Lung (tissue), 16 donors: ENCODE results near the gene C4orf51. TPM values are rescaled to one million over a fixed set of nuclear protein-coding genes. Genes with fewer than 3 reads are reported as not detected.

Experiments
- ATAC-seq: fragments of 200-7000 bp; cut with Tn5 transposase; one replicate; pipeline ENCODE4 v1.9.1; 2020; ENCODE audit warnings: moderate number of reproducible peaks; ENCODE audit not compliant: insufficient read depth, low FRiP score
- DNase-seq, 3 donors: peaks; one replicate each; pipeline ENCODE4 v3.0.0-alpha.2; 2013 to 2017
- H3K27ac ChIP-seq, 2 donors: one replicate each; pipeline ENCODE4 v1.5.1; 2013; ENCODE audit warnings: mild to moderate bottlenecking in 2 of 2, moderate library complexity in 2 of 2, control low read depth in 1 of 2, inconsistent platforms in 1 of 2, low read depth in 1 of 2, low read length in 1 of 2
- H3K27me3 ChIP-seq, 3 donors: one replicate each; pipeline ENCODE4 v1.5.1; 2013; ENCODE audit warnings: low read length in 2 of 3; ENCODE audit not compliant: control insufficient read depth in 3 of 3, insufficient read depth in 3 of 3
- H3K36me3 ChIP-seq, 4 donors: one replicate each; pipeline ENCODE4 v1.5.1; 2013; ENCODE audit warnings: low read length in 4 of 4, mild to moderate bottlenecking in 1 of 4, moderate library complexity in 1 of 4; ENCODE audit not compliant: control insufficient read depth in 4 of 4, insufficient read depth in 4 of 4
- H3K4me1 ChIP-seq, 5 donors: one replicate each; pipeline ENCODE4 v1.5.1; 2013; ENCODE audit warnings: low read length in 5 of 5, mild to moderate bottlenecking in 2 of 5, moderate library complexity in 1 of 5; ENCODE audit not compliant: control insufficient read depth in 5 of 5, insufficient read depth in 5 of 5
- H3K4me3 ChIP-seq: one replicate; pipeline ENCODE4 v1.5.1; 2013; ENCODE audit warnings: mild to moderate bottlenecking, control low read depth, moderate library complexity
- H3K9ac ChIP-seq, 2 donors: one replicate each; pipeline ENCODE4 v1.5.1; 2013; ENCODE audit warnings: low read length in 2 of 2, control low read depth in 1 of 2; ENCODE audit not compliant: insufficient read depth in 1 of 2
- H3K9me3 ChIP-seq, 4 donors: one replicate each; pipeline ENCODE4 v1.5.1; 2013; ENCODE audit warnings: low read length in 3 of 4, mild to moderate bottlenecking in 1 of 4, moderate library complexity in 1 of 4; ENCODE audit not compliant: control insufficient read depth in 4 of 4, insufficient read depth in 3 of 4
- WGBS, 2 donors: extraction: QIAGEN DNeasy Blood & Tissue Kit; methylation state at CpG; one replicate each; pipeline ENCODE4 v1.1.7; 2013; 5-methylcytosine and 5-hydroxymethylcytosine counted together
- long read RNA-seq, 5 donors: transcript quantifications; one replicate each; lab custom pipeline, GENCODE V29; 2026
- polyA plus RNA-seq, 2 donors: library from polyadenylated mRNA; stranded (reverse); fragments of 200-250 nt; gene quantifications; one replicate each; pipeline ENCODE4 v1.2.1, GENCODE V29; 2013
- total RNA-seq, 2 donors: library from RNA; depleted of rRNA in 1 of 2; stranded (reverse); fragments of >200 nt in 1 of 2; gene quantifications; one replicate each; pipeline ENCODE4 v1.2.1, GENCODE V29; 2014 to 2021
- TF ChIP-seq, protein P1 (sequence below): IDR thresholded peaks from 2 replicates; pipeline ENCODE4 v1.5.1; 2012; ENCODE audit warnings: mild to moderate bottlenecking; ENCODE audit errors: control extremely low read depth, extremely low read depth
- donor health status: control.
- donor health status: control.
- donor health status: Bipolar disorder and iron deficiency.
- donor health status: healthy.
- donor health status: DM: yes; HTN: yes; CAD: no.

Gene C4orf51
- not detected for total RNA-seq
- not detected for polyA plus RNA-seq
- long read RNA-seq, donor 1, partial matches to known transcripts: 33 of 33 reads
- long read RNA-seq, donor 1, other reads (novel, unspliced or antisense): 0 of 33 reads
- long read RNA-seq, donor 2, partial matches to known transcripts: 9 of 9 reads
- long read RNA-seq, donor 2, other reads (novel, unspliced or antisense): 0 of 9 reads
- long read RNA-seq, donor 3: 0 reads
- long read RNA-seq, donor 4: 0 reads
- long read RNA-seq, donor 5: 0 reads

DNA sequence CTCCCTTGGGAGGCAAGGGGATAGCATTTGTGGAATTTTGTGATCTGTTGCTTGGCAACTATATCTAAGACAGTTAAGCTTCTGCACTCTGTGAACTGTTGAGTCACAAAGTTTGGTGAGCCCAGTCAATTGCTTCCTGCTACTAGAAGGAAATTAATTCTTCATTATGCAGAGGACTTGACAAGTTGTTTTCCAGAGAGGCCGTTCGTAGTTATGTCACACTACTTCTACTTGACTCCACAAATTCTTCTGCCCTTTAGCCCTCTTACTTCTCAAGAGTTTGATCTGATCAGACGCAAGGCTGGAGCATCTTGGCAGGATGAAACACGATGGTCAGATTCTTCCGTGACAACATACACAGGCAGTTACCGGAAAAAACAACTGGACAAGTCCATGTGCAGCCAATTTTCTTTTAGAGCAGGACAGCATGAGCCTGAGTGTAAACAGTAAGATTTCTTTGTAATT is at the start of gene C4orf51:
TSS of gene C4orf51 (plus strand) at position 156 of the 465 bp plus-strand sequence. CDS start at position 214, 58 bp downstream.
- H3K27ac ChIP-seq: peak within 1 kb of the TSS; percentile 67 to 77
- H3K4me3 ChIP-seq: no peak within 1 kb of the TSS
- no peaks in the 10 kb centered on the region for H3K9me3 ChIP-seq
- no peaks in the 10 kb centered on the region for H3K36me3 ChIP-seq
- H3K9ac ChIP-seq: no peak within 1 kb of the TSS
- peaks cover 0 to 11% (median 3%) of the 10 kb centered on the region in 5 donors for H3K4me1 ChIP-seq
- peak; percentile 78 for ATAC-seq
- 28 to 52% methylated on average over 6 of the region's 6 CpGs for WGBS, 2 donors
- DNase-seq: peak in 2 of 3 donors; percentile 30 to 40
- TF ChIP-seq, protein P1, sequence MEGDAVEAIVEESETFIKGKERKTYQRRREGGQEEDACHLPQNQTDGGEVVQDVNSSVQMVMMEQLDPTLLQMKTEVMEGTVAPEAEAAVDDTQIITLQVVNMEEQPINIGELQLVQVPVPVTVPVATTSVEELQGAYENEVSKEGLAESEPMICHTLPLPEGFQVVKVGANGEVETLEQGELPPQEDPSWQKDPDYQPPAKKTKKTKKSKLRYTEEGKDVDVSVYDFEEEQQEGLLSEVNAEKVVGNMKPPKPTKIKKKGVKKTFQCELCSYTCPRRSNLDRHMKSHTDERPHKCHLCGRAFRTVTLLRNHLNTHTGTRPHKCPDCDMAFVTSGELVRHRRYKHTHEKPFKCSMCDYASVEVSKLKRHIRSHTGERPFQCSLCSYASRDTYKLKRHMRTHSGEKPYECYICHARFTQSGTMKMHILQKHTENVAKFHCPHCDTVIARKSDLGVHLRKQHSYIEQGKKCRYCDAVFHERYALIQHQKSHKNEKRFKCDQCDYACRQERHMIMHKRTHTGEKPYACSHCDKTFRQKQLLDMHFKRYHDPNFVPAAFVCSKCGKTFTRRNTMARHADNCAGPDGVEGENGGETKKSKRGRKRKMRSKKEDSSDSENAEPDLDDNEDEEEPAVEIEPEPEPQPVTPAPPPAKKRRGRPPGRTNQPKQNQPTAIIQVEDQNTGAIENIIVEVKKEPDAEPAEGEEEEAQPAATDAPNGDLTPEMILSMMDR: no peak
- no peaks in the 10 kb centered on the region for H3K27me3 ChIP-seq

DNA sequence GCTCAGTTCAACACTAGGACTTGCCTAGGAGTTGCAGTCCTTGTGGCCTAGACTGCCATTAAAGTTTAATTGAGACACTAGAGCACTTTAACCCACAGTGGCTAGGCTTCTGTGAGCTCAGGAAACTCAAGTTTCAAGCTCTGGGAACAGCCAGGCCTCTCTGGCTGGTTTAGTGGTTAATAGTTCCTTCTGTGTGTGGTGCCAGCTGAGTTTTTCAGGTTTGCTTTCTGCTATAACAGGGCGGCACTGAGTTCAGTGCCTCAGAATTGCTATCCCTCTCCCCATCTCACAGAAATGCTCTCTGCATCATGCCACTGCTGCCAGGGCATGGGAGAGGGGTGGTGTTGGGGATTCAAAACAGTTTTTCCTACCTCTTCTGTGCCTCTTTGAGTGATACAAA is 44.8 kb upstream of the C4orf51 start:
- Histone ChIP-seq H3K4me1 (peaks cover 0 to 1% (median 0%) of the 10 kb centered on the region in 5 donors), H3K36me3 (peaks cover 0 to 5% (median 2%) of the 10 kb centered on the region in 4 donors), H3K9ac (no peak overlapping the region), H3K4me3 (no peak overlapping the region), H3K27ac (no peak overlapping the region), H3K9me3 (no peaks in the 10 kb centered on the region), H3K27me3 (no peaks in the 10 kb centered on the region)
- DNase-seq (no peak), ATAC-seq (no peak)
- TF ChIP-seq, protein P1: no peak
- WGBS, 2 donors: 81 to 86% methylated on average over 1 of the region's 1 CpG

DNA sequence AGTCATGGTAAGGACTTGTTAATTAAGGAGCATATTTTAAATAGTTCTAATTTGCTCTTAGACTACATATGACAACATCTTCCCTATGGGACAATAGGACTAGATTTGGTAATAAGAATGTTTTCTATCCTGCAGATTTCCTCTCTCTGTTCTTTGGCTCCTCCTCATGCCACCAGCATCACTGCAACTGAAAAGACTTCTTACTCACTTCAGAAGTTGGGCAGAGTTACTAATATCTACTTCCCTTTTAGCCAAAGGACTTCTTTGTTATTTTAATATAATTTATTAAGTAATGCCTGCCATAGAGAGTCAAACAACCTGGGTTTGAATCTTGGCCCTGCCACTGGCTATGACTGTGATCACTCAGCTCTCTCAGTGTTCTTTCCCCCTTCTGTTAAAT is 44.3 kb upstream of the C4orf51 start:
- ATAC-seq: no peak

More for the DNA sequence above, 44.3 kb upstream of the C4orf51 start:
- Histone ChIP-seq H3K27me3 (no peaks in the 10 kb centered on the region), H3K9me3 (no peaks in the 10 kb centered on the region), H3K4me1 (peaks cover 0 to 1% (median 0%) of the 10 kb centered on the region in 5 donors), H3K9ac (no peak overlapping the region), H3K4me3 (no peak overlapping the region), H3K27ac (no peak overlapping the region), H3K36me3 (peaks cover 0 to 5% (median 3%) of the 10 kb centered on the region in 4 donors)
- DNase-seq: no peak
- TF ChIP-seq, protein P1: no peak
